GM21526 (cell line): ENCODE data around the gene MBP.
"Not testable (repeated sequence)": the region's sequence is repeated elsewhere in the genome, so short reads cannot be mapped to it uniquely, and the experiment has no call there.

ENCODE experiments used
- ATAC-seq: cut with Tn5 transposase; IDR thresholded peaks from one replicate; pipeline ENCODE4 v1.9.1; 2021; ENCODE audit warnings: moderate library complexity; ENCODE audit not compliant: unreplicated experiment, low FRiP score

The MBP gene

DNA sequence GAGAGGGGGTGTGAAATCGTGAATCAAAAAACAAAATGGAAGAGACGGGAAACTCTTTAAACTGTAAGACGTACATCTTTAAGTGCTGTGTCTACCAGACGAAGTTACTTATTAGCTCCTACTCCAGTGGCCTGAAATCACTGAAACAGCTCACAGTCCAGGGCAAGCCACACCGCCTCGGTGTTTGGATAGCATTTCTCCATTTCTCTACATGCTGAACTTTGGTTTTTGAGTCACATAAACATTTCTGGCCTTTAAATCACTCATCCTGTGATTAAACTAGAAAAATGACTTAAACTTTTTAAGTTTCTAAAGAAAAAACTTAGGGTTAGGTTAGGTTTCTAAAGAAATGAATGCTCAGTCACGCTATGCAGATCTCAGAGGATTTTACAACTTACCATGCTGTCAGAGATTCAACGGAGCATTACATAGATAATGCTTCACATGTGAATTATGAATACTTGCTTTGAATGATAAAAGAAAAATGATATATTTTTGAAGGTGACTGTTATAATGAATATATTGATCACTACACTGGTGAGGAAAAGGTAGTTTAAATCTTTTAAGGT lies 138.4 kb downstream of the MBP start:
- no peak for ATAC-seq

DNA sequence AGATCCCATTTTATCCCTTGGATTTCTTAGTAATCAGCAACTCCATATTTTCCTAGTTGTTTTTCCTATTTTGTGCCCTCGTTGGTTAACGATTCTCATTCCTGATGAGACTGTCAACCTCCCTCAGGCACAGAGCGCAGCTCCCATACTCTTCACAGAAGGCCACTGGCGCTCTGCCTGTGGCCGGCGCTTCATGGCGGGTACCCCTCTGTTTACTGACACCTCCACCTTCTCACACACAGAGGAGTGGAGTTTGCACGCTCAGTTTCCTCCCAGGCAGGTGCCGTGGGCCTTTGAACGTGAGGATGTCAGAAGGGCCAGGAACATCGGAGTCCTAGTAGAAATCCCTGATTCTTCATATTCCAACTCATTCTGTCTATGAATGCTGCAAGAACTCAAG lies 139.0 kb downstream of the MBP start:
- no peak for ATAC-seq

GRCh38 chr18:76993085-76993382 lies 139.5 kb downstream of the MBP start:
- no peak for ATAC-seq

- ATAC-seq = no peak
Measured at GRCh38 chr18:76992226-76993084, 140.1 kb downstream of the MBP start.

GRCh38 chr18:76991021-76991688 lies 141.4 kb downstream of the MBP start:
- ATAC-seq = no peak

DNA sequence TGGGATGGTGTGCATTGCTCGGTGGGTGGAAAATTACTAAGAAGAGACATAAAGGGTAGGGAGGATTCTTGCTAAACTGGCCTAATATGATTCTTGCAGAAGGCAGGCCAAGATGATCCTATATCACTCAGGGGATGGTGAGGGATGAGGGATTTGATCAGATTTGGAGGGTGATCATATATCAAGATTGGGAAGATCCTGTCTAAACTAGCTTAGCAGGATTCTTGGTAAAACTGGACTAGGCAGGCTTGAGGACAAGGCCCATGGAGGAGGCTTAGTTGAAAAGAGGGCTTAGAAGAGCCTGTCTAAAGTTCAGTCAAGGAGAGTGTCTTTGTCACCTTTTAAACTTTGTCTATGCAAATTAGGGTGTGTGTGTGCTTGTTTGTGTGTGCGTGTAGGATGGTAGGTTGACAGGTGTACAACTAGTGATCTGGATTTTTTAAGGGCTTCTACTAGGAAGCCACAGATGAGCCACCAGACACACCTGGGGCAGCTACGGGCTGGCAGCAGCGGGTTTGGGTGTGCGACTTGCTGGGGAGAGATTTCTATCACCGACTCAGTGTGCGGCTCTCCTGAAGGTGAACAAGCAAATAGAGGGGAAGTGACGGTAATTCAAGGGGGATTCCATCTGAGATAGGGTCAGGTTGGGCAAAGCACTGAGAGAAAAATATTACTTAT lies 142.1 kb downstream of the MBP start:
- ATAC-seq = not testable (repeated sequence)

DNA sequence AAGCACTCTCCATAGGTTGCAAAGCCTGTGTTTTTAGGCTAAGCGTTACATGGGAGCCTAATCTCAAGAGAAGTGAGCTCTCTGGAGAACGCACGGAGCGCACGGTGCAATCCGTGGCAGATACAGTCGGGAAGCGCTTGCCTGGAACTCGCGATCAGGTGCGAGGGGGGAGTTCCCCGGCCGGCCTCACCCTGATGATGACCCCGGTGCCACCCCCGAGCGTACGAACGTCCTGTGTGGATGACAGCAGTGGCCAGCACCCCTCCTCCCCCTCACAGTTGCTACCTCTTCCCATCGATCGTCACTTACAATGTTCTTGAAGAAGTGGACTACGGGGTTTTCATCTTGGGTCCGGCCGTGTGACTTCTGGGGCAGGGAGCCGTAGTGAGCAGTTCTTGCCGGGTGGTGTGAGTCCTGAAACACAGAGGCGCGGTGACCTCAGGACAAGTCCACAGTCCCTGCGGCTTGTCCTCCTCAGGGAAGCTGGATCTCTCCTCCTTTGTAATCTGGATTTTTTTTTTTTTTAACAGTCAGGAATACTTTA lies 142.9 kb downstream of the MBP start:
- ATAC-seq = no peak

DNA sequence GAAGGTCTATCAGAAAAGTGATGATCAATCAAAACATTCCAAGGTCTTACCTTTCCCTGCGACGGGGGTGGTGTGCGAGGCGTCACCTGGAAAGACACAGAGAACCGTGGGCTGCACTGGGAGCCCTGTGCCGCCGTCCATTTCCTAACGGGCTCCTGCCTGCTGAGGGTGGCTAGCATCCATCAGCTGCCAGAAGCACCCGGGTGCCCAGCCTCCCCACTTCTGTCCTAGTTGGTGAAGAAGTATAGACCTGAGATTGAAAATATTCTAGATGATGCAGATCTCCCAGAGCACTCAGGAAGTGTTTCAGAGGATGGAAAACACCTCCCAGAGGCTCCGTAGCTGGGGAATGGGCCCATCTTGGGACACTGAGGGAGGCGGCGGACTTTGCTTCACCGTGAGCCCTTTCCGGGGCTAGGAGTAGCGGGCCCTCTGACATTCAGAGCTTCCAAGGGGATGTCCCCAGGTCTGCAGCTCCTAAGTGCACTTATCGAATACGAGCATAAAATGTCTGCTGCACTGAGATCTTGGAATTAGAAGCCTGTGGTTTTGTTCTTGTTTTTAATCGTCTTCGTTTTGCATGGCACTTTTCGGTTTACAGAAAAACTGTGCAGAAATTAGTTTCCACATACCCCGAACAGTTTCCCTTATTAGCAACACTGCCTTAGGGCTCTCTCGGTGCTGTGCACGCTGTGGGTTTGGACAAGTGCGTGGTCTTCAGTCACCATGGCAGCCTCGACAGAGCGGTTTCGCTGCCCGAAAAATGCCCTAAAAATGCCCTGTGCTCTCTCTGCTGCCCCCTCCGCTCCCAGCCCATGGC lies 143.5 kb downstream of the MBP start:
- peak; percentile 54 for ATAC-seq

DNA sequence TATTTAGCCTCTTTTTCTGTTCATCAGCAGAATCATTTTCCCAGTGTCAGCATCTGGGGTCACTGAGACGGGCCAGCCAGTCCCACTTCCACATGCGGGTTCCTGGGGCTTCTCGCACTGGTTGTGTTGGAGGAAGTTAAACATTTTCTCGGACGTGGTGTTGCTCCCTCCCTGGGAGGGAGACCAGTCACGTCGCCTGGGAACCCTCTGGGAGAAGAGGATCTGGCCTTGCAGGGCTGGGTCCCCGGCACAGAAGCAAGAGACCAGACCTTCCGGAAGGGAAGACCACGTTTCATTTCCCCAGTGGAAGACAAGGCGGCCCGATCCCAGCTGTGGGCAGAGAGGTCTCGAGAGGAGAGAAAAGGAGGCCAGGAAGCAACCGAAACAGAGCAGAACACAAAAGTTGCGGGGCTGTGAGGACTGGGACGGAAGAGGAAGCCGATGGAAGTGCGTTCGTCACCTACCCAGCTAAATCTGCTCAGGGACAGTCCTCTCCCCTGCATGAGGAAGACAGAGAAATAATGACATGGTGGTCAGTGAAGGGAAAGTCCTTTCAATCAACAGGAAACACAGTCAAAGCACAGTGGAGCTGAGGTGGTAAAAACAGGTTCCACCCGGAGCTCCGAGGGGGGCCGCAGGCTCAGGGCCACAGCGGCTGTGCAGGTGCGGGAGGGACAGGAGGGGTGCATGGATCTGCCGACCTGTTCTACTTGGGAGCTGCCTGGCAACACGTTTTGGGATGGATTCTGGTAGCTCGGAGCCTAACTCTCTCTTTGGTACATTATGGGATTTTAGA lies 144.4 kb downstream of the MBP start:
- ATAC-seq = no peak

- no peak for ATAC-seq
Measured at GRCh38 chr18:76986406-76986805, 146.2 kb downstream of the MBP start.

DNA sequence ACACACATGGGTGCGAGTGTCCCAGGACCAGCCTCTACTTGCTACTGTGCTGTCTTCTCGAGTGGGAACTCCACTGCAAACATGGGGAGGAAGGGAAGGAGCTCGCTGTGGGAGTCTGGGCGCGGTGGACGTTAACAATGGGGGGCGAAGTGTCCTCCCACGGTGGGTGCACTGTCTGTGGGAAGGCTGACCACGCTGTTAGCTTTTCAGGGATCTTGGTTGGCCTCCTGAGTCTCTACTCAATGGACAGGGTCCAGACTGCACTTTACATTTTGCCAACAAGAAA lies 146.7 kb downstream of the MBP start:
- no peak for ATAC-seq

DNA sequence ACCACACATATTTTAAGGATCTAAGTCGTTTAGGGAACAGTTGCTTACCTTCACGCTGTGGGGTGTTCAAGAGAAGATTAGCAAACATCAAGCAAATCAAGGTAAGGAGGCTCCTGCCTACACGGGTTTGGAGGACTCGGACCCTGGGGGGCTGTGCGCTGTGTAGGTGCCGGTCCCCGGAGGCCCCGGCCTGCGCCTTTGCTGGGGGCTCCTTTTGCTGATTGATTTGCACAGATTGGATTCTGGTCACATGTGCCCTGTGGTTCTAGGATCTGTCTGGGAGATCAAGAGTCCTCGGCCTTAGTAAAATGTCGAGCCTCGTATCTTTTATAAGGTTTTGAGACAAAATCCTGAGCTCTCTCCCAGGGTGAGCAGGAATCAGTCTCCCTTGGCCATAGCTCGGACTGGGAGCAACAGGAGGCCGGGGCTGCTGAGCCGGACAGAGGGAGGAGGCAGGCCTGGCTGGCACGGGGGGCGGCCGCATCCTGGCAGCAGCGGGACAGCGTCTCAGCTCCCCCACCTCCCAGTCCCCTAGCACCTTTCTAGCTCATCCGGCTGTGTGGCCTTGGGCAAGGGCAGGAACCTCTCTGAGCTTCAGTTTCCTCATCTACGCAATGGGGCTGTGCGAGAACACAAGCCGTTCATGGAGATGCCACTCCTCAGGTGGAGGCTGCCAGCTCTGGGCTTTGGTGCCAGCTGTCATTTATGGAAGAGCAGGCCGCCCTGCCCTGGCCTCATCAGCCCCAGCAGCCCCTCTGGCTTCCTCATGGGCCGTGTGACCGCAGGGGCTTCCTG lies 147.2 kb downstream of the MBP start:
- no peak for ATAC-seq

- no peak for ATAC-seq
Measured at GRCh38 chr18:76984193-76985155, 148.1 kb downstream of the MBP start.

DNA sequence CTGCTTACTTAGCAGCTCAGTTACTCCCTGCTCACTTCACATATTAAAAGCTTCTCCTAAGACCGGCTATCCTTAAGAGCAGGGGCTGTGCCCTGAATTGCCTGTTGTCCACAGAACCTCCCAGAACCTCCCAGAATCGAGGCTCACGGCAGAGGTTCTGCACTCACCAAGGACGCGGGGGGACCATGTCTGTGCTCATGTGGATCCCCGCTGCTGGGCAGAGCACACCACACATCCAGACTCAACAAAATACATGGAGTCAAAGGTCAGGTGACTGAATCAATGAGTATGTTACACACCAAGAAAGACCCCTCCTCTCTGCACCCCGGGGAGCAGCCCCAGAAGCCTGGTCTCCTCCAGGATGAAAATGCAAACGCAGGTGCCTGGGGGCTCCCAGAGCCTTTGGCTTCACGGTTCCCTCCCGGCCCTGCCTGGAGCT lies 149.0 kb downstream of the MBP start:
- ATAC-seq = no peak

- peak; percentile 75 for ATAC-seq
Measured at GRCh38 chr18:76982841-76983583, 149.6 kb downstream of the MBP start.

DNA sequence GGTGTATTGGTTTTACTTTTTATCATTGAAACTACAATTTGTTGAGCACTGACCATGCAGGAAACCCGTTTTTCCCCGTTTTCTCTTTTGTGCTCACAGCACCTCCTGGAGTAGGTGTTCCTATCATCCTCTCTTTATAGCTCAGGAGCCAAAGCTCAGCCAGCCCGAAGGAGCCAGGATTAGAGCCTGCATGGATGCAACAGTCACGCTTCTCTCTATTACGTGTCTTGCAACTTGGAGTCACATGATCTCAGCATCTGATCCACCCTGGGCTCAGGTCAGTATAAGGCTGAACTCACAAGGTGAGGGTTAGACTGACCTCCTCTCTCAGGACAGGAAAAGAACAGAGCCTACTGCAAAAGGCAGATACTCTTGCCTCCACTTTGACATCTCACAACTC lies 150.5 kb downstream of the MBP start:
- no peak for ATAC-seq

GRCh38 chr18:76981396-76981968 lies 151.1 kb downstream of the MBP start:
- peak; percentile 43 for ATAC-seq
